ENCODE results near the gene FRY.

GRCh38 chr13:32007494-32007893, 24.1 kb upstream of the FRY start:
- TF ChIP-seq, protein P1, sequence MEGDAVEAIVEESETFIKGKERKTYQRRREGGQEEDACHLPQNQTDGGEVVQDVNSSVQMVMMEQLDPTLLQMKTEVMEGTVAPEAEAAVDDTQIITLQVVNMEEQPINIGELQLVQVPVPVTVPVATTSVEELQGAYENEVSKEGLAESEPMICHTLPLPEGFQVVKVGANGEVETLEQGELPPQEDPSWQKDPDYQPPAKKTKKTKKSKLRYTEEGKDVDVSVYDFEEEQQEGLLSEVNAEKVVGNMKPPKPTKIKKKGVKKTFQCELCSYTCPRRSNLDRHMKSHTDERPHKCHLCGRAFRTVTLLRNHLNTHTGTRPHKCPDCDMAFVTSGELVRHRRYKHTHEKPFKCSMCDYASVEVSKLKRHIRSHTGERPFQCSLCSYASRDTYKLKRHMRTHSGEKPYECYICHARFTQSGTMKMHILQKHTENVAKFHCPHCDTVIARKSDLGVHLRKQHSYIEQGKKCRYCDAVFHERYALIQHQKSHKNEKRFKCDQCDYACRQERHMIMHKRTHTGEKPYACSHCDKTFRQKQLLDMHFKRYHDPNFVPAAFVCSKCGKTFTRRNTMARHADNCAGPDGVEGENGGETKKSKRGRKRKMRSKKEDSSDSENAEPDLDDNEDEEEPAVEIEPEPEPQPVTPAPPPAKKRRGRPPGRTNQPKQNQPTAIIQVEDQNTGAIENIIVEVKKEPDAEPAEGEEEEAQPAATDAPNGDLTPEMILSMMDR (IDR thresholded peaks at IDR 0.05; ENCODE audit: insufficient read depth, low read length) = no peak
- TF ChIP-seq, protein P2, sequence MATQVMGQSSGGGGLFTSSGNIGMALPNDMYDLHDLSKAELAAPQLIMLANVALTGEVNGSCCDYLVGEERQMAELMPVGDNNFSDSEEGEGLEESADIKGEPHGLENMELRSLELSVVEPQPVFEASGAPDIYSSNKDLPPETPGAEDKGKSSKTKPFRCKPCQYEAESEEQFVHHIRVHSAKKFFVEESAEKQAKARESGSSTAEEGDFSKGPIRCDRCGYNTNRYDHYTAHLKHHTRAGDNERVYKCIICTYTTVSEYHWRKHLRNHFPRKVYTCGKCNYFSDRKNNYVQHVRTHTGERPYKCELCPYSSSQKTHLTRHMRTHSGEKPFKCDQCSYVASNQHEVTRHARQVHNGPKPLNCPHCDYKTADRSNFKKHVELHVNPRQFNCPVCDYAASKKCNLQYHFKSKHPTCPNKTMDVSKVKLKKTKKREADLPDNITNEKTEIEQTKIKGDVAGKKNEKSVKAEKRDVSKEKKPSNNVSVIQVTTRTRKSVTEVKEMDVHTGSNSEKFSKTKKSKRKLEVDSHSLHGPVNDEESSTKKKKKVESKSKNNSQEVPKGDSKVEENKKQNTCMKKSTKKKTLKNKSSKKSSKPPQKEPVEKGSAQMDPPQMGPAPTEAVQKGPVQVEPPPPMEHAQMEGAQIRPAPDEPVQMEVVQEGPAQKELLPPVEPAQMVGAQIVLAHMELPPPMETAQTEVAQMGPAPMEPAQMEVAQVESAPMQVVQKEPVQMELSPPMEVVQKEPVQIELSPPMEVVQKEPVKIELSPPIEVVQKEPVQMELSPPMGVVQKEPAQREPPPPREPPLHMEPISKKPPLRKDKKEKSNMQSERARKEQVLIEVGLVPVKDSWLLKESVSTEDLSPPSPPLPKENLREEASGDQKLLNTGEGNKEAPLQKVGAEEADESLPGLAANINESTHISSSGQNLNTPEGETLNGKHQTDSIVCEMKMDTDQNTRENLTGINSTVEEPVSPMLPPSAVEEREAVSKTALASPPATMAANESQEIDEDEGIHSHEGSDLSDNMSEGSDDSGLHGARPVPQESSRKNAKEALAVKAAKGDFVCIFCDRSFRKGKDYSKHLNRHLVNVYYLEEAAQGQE (IDR thresholded peaks at IDR 0.05; ENCODE audit: insufficient replicate concordance, low read depth) = no peak
- TF ChIP-seq POLR2AphosphoS5 (IDR thresholded peaks at IDR 0.05; ENCODE audit: low read depth) = no peak

Measured in HL-60 (cell line).